ENCODE results near the gene SUN1. TPM values are rescaled to one million over a fixed set of nuclear protein-coding genes. Genes with fewer than 3 reads are reported as not detected.
"Not testable (repeated sequence)": the region's sequence is repeated elsewhere in the genome, so short reads cannot be mapped to it uniquely, and the experiment has no call there.

SUN1 gene
- total RNA-seq, 1 experiment from 2014 or later, result 109 TPM

GRCh38 chr7:801351-801750 is 30.9 kb upstream of the SUN1 start:
- H3K4me3 ChIP-seq, H3K36me3 ChIP-seq, H3K27me3 ChIP-seq, DNase-seq, H3K9me3 ChIP-seq: not testable (repeated sequence)

GRCh38 chr7:801940-802381 is 30.3 kb upstream of the SUN1 start:
- Histone ChIP-seq H3K4me3 (no peak overlapping the region), H3K27me3 (no peaks in the 10 kb centered on the region)
- DNase-seq, result no peak

GRCh38 chr7:802500-803242 is 29.6 kb upstream of the SUN1 start:
- H3K27me3 ChIP-seq, result no peaks in the 10 kb centered on the region
- DNase-seq, result no peak
- no peaks in the 10 kb centered on the region for H3K36me3 ChIP-seq
- H3K9me3 ChIP-seq, result no peaks in the 10 kb centered on the region
- no peak overlapping the region for H3K4me3 ChIP-seq

More at GRCh38 chr7:801940-802381, 30.3 kb upstream of the SUN1 start:
- Histone ChIP-seq H3K9me3 (no peaks in the 10 kb centered on the region), H3K36me3 (no peaks in the 10 kb centered on the region)

GRCh38 chr7:803243-803635 is 29.0 kb upstream of the SUN1 start:
- Histone ChIP-seq H3K9me3 (no peaks in the 10 kb centered on the region), H3K4me3 (no peak overlapping the region), H3K27me3 (no peaks in the 10 kb centered on the region)

GRCh38 chr7:803796-804195 is 28.5 kb upstream of the SUN1 start:
- not testable (repeated sequence) for H3K27me3 ChIP-seq, H3K9me3 ChIP-seq, H3K4me3 ChIP-seq, DNase-seq, H3K36me3 ChIP-seq

More at GRCh38 chr7:803243-803635, 29.0 kb upstream of the SUN1 start:
- H3K36me3 ChIP-seq, result no peaks in the 10 kb centered on the region
- no peak for DNase-seq

- no peak for DNase-seq
- Histone ChIP-seq H3K27me3 (no peaks in the 10 kb centered on the region), H3K36me3 (no peaks in the 10 kb centered on the region), H3K9me3 (no peaks in the 10 kb centered on the region), H3K4me3 (no peak overlapping the region)
Observed at GRCh38 chr7:805261-805660, 27.0 kb upstream of the SUN1 start.

- Histone ChIP-seq H3K27me3 (no peaks in the 10 kb centered on the region), H3K9me3 (no peaks in the 10 kb centered on the region), H3K4me3 (peak overlapping the region; percentile 25), H3K36me3 (peaks cover 5% of the 10 kb centered on the region; the same call in 1 of the 2 replicates)
- DNase-seq, result no peak
Observed at GRCh38 chr7:815284-816216, 16.7 kb upstream of the SUN1 start.

- DNase-seq, result peak; percentile 98
- Histone ChIP-seq H3K9me3 (no peaks in the 10 kb centered on the region), H3K27me3 (no peaks in the 10 kb centered on the region), H3K36me3 (peaks cover 7% of the 10 kb centered on the region; the same call in 1 of the 2 replicates), H3K4me3 (no peak overlapping the region; the same call in 1 of the 2 replicates)
Observed at GRCh38 chr7:816300-816750, 16.0 kb upstream of the SUN1 start.

- H3K4me3 ChIP-seq, result peak overlapping the region; percentile 84
- H3K36me3 ChIP-seq, result peaks cover 10% of the 10 kb centered on the region; the same call in 1 of the 2 replicates
- peak; percentile 39 for DNase-seq
- no peaks in the 10 kb centered on the region for H3K9me3 ChIP-seq
- no peaks in the 10 kb centered on the region for H3K27me3 ChIP-seq
Observed at GRCh38 chr7:816751-817671, 15.3 kb upstream of the SUN1 start.

GRCh38 chr7:818031-818699 is 14.1 kb upstream of the SUN1 start:
- DNase-seq, result peak; percentile 16
- H3K9me3 ChIP-seq, result no peaks in the 10 kb centered on the region
- no peaks in the 10 kb centered on the region for H3K27me3 ChIP-seq
- H3K36me3 ChIP-seq, result peaks cover 17% of the 10 kb centered on the region; the same call in 1 of the 2 replicates
- H3K4me3 ChIP-seq, result peak overlapping the region; percentile 84

- no peak for DNase-seq
- Histone ChIP-seq H3K36me3 (peaks cover 19% of the 10 kb centered on the region; the same call in 1 of the 2 replicates), H3K4me3 (no peak overlapping the region), H3K9me3 (no peaks in the 10 kb centered on the region), H3K27me3 (no peaks in the 10 kb centered on the region)
Observed at GRCh38 chr7:820341-820740, 11.9 kb upstream of the SUN1 start.

- H3K9me3 ChIP-seq, result no peaks in the 10 kb centered on the region
- H3K4me3 ChIP-seq, result no peak overlapping the region
- no peaks in the 10 kb centered on the region for H3K27me3 ChIP-seq
- DNase-seq, result no peak
- H3K36me3 ChIP-seq, result peaks cover 22% of the 10 kb centered on the region
Observed at GRCh38 chr7:821688-822087, 10.6 kb upstream of the SUN1 start.

- DNase-seq, result no peak
- H3K36me3 ChIP-seq, result peaks cover 24% of the 10 kb centered on the region
Observed at GRCh38 chr7:822692-823276, 9.5 kb upstream of the SUN1 start.

GRCh38 chr7:823649-824048 is 8.6 kb upstream of the SUN1 start:
- no peaks in the 10 kb centered on the region for H3K27me3 ChIP-seq
- H3K36me3 ChIP-seq, result peaks cover 24% of the 10 kb centered on the region
- DNase-seq, result no peak
- no peaks in the 10 kb centered on the region for H3K9me3 ChIP-seq
- H3K4me3 ChIP-seq, result no peak overlapping the region

More at GRCh38 chr7:822692-823276, 9.5 kb upstream of the SUN1 start:
- Histone ChIP-seq H3K9me3 (no peaks in the 10 kb centered on the region), H3K4me3 (no peak overlapping the region), H3K27me3 (no peaks in the 10 kb centered on the region)

GRCh38 chr7:824081-824480 is 8.2 kb upstream of the SUN1 start:
- Histone ChIP-seq H3K9me3 (no peaks in the 10 kb centered on the region), H3K36me3 (peaks cover 24% of the 10 kb centered on the region), H3K27me3 (no peaks in the 10 kb centered on the region), H3K4me3 (no peak overlapping the region)
- no peak for DNase-seq
